NB4 (cell line): Measurements from ENCODE around the gene PRKAB2.
"Not testable (repeated sequence)": the region's sequence is repeated elsewhere in the genome, so short reads cannot be mapped to it uniquely, and the experiment has no call there.

Experiments
- DNase-seq: peaks from one replicate; pipeline ENCODE4 v3.0.0; 2010; ENCODE audit warnings: low read depth
- H3K4me3 ChIP-seq: one replicate; pipeline ENCODE4 v1.5.1; 2011; ENCODE audit warnings: mild to moderate bottlenecking, low read depth, low read length, moderate library complexity
- MYC ChIP-seq: IDR thresholded peaks from 2 replicates; pipeline ENCODE4 v1.6.1; 2011; ENCODE audit warnings: low read depth, low read length
- POLR2A ChIP-seq: IDR thresholded peaks from 2 replicates; pipeline ENCODE4 v1.6.1; 2011; ENCODE audit warnings: mild to moderate bottlenecking; ENCODE audit not compliant: insufficient read length; ENCODE audit errors: extremely low read depth
- TF ChIP-seq, protein P1 (sequence below): IDR thresholded peaks from 2 replicates; pipeline ENCODE4 v1.6.1; 2011; ENCODE audit warnings: low read depth, low read length
- TF ChIP-seq, protein P2 (sequence below): IDR thresholded peaks from one replicate; pipeline ENCODE4 v1.5.1; 2012; ENCODE audit warnings: low read depth, low read length

Gene PRKAB2

GRCh38 chr1:147201276-147201675 is 29.0 kb upstream of the PRKAB2 start:
- no peak for DNase-seq
- no peak overlapping the region for H3K4me3 ChIP-seq
- TF ChIP-seq MYC = no peak
- TF ChIP-seq, protein P1, sequence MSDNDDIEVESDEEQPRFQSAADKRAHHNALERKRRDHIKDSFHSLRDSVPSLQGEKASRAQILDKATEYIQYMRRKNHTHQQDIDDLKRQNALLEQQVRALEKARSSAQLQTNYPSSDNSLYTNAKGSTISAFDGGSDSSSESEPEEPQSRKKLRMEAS = no peak
- TF ChIP-seq, protein P2, sequence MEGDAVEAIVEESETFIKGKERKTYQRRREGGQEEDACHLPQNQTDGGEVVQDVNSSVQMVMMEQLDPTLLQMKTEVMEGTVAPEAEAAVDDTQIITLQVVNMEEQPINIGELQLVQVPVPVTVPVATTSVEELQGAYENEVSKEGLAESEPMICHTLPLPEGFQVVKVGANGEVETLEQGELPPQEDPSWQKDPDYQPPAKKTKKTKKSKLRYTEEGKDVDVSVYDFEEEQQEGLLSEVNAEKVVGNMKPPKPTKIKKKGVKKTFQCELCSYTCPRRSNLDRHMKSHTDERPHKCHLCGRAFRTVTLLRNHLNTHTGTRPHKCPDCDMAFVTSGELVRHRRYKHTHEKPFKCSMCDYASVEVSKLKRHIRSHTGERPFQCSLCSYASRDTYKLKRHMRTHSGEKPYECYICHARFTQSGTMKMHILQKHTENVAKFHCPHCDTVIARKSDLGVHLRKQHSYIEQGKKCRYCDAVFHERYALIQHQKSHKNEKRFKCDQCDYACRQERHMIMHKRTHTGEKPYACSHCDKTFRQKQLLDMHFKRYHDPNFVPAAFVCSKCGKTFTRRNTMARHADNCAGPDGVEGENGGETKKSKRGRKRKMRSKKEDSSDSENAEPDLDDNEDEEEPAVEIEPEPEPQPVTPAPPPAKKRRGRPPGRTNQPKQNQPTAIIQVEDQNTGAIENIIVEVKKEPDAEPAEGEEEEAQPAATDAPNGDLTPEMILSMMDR = no peak

DNA sequence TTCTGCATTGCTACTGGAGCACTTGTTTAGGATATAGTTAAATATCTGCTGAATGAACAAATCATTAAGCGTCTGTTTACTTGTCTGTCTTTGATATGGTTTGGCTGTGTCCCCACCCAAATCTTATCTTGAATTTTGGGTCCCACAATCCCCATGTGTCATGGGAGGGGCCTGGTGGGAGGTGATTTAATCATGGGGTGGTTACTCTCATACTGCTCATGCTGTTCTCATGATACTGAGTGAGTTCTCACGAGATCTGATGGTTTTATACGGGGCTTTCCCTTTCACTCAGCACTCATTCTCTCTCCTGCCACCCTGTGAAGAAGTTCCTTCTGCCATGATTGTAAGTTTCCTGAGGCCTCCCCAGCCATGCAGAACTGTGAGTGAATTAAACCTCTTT is 25.1 kb upstream of the PRKAB2 start:
- not testable (repeated sequence) for DNase-seq

DNA sequence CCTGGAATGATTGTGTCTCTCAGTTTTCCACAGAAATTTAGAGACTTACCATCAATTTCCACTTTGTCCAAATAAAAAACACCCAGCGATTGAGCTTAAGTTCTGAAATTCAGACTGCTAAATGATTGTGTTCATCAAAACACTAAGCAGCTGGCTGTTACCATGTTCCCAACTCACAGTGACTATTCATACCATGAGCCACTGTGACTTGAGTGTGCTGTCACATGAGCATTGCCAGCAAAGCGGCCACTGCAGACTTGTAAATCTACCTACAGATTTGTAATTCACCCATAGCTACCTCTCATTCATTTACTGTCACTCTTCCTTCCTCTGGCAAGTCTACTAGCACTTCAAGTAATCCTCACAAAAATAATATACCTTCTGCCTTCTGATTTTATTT is 17.2 kb upstream of the PRKAB2 start:
- TF ChIP-seq, protein P1 = no peak
- TF ChIP-seq, protein P2 = no peak
- no peak for TF ChIP-seq POLR2A
- no peak for TF ChIP-seq MYC
- no peak for DNase-seq
- no peak overlapping the region for H3K4me3 ChIP-seq

More for the DNA sequence above, 25.1 kb upstream of the PRKAB2 start:
- not testable (repeated sequence) for H3K4me3 ChIP-seq

- TF ChIP-seq, protein P2 = no peak
- no peak for TF ChIP-seq MYC
- no peak for TF ChIP-seq POLR2A
- TF ChIP-seq, protein P1 = no peak
Measured at GRCh38 chr1:147185432-147185831, 13.2 kb upstream of the PRKAB2 start.

GRCh38 chr1:147177611-147178380 is 5.5 kb upstream of the PRKAB2 start:
- TF ChIP-seq MYC = no peak
- no peak for TF ChIP-seq POLR2A
- TF ChIP-seq, protein P1 = no peak
- no peak for DNase-seq
- H3K4me3 ChIP-seq = no peak overlapping the region

More at GRCh38 chr1:147185432-147185831, 13.2 kb upstream of the PRKAB2 start:
- DNase-seq = no peak
- no peak overlapping the region for H3K4me3 ChIP-seq

DNA sequence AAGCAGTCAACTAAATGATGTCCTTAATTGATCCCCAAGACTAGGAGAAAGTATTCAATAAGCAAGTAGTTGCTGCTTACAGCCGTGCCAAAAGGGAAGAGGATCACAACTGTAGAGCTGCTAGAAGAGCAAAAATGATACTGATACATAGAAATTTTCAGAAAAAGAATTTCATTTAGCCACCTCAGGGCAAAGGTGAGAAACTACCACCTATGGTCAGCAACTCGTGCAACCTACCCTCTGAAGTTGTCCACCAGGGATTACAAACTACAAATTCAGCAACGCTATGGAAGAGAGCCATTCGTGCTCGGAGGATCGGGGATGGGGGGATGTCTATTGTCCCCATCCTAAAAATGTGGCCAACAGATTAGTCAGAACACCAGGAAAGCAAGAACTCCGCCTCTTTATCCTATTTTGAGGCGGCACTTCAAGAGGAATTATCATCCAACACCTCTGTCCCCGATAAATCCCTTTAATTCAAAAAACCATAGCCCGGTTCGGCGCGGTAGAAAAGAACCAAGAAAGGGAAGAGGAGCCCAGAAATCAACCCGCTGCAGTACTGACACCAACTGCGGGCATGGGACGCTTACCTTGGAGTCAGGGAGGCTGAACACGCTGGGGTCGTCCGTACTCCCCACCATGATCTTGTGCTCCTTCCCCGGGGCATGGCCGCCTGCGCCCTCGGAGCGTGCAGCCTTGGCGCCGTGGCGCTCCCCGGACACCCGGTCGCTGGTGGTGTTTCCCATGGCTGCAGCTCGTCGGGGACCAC is 687 bp downstream of the PRKAB2 start:
- H3K4me3 ChIP-seq = peak overlapping the region; percentile 94
- peak; percentile 13 for DNase-seq
- TF ChIP-seq, protein P1 = no peak
- no peak for TF ChIP-seq MYC
- TF ChIP-seq, protein P2 = no peak
